T follicular helper cell (primary cell): ENCODE measurements around the gene ADTRP.

ENCODE experiments used
- DNase-seq: peaks from one replicate; pipeline ENCODE4 v3.0.0-alpha.2; 2020; ENCODE audit warnings: low read depth

Gene ADTRP

GRCh38 chr6:11773013-11773412 is 5.6 kb downstream of the ADTRP start:
- DNase-seq: no peak

GRCh38 chr6:11772109-11772825 is 6.3 kb downstream of the ADTRP start:
- no peak for DNase-seq

- DNase-seq: no peak
Observed at GRCh38 chr6:11771473-11772048, 7.0 kb downstream of the ADTRP start.

GRCh38 chr6:11770546-11771466 is 7.8 kb downstream of the ADTRP start:
- DNase-seq: no peak

GRCh38 chr6:11769811-11770545 is 8.6 kb downstream of the ADTRP start:
- DNase-seq: no peak

- DNase-seq: no peak
Observed at GRCh38 chr6:11769244-11769643, 9.4 kb downstream of the ADTRP start.

GRCh38 chr6:11767978-11768756 is 10.4 kb downstream of the ADTRP start:
- no peak for DNase-seq

- DNase-seq: no peak
Observed at GRCh38 chr6:11767458-11767857, 11.1 kb downstream of the ADTRP start.

GRCh38 chr6:11766589-11767450 is 11.8 kb downstream of the ADTRP start:
- DNase-seq: no peak

- DNase-seq: no peak
Observed at GRCh38 chr6:11766043-11766442, 12.6 kb downstream of the ADTRP start.

GRCh38 chr6:11764250-11764604 is 14.4 kb downstream of the ADTRP start:
- DNase-seq: no peak

- no peak for DNase-seq
Observed at GRCh38 chr6:11763460-11764249, 14.9 kb downstream of the ADTRP start.

- no peak for DNase-seq
Observed at GRCh38 chr6:11762794-11763459, 15.7 kb downstream of the ADTRP start.

GRCh38 chr6:11761744-11762620 is 16.6 kb downstream of the ADTRP start:
- no peak for DNase-seq

GRCh38 chr6:11760015-11760473 is 18.6 kb downstream of the ADTRP start:
- DNase-seq: no peak

- DNase-seq: no peak
Observed at GRCh38 chr6:11758878-11759277, 19.7 kb downstream of the ADTRP start.

- no peak for DNase-seq
Observed at GRCh38 chr6:11756726-11757125, 21.9 kb downstream of the ADTRP start.

GRCh38 chr6:11756292-11756691 is 22.3 kb downstream of the ADTRP start:
- DNase-seq: no peak
